GM23248 (cell line): ENCODE data around the gene FSIP1. TPM values are rescaled to one million over a fixed set of nuclear protein-coding genes. Genes with fewer than 3 reads are reported as not detected.
A peak's percentile ranks its signal among the peaks of the same experiment; 100 is the strongest.

Experiments
- DNase-seq: peaks from one replicate; pipeline ENCODE4 v3.0.0-alpha.2; 2015
- H2AFZ ChIP-seq: fragments of 200-600 bp; sonication (generic); 2 replicates; pipeline ENCODE4 v1.6.1; 2016; ENCODE audit warnings: antibody characterized with exemption
- H3F3A ChIP-seq: fragments of 200-600 bp; sonication (generic); 2 replicates; pipeline ENCODE4 v1.6.1; 2016; ENCODE audit warnings: mild to moderate bottlenecking, antibody characterized with exemption, mixed run types; ENCODE audit not compliant: insufficient read depth
- H3K27ac ChIP-seq: fragments of 200-600 bp; sonication (generic); 2 replicates; pipeline ENCODE4 v1.5.1; 2016; ENCODE audit warnings: mild to moderate bottlenecking
- H3K27me3 ChIP-seq: fragments of 200-600 bp; sonication (generic); replicated peaks from 2 replicates; pipeline ENCODE4 v1.6.1; 2016; ENCODE audit warnings: mild to moderate bottlenecking; ENCODE audit not compliant: insufficient read depth
- H3K36me3 ChIP-seq: fragments of 200-600 bp; sonication (generic); 2 replicates; pipeline ENCODE4 v1.6.1; 2016; ENCODE audit warnings: low read depth, mild to moderate bottlenecking
- H3K4me1 ChIP-seq: fragments of 200-600 bp; sonication (generic); 2 replicates; pipeline ENCODE4 v1.6.1; 2016; ENCODE audit warnings: mild to moderate bottlenecking; ENCODE audit not compliant: insufficient read depth
- H3K4me2 ChIP-seq: fragments of 200-600 bp; sonication (generic); one replicate; pipeline ENCODE4 v1.6.1; 2016; ENCODE audit warnings: mild to moderate bottlenecking; ENCODE audit not compliant: unreplicated experiment
- H3K4me3 ChIP-seq: fragments of 200-600 bp; sonication (generic); 2 replicates; pipeline ENCODE4 v1.5.1; 2016; ENCODE audit warnings: mild to moderate bottlenecking
- H3K79me2 ChIP-seq: fragments of 200-600 bp; sonication (generic); 2 replicates; pipeline ENCODE4 v1.6.1; 2016; ENCODE audit warnings: mild to moderate bottlenecking; ENCODE audit not compliant: insufficient read depth
- H3K9ac ChIP-seq: fragments of 200-600 bp; sonication (generic); 2 replicates; pipeline ENCODE4 v1.6.1; 2016; ENCODE audit warnings: mild to moderate bottlenecking
- H3K9me2 ChIP-seq: fragments of 200-600 bp; sonication (generic); 2 replicates; pipeline ENCODE4 v1.6.1; 2016; ENCODE audit warnings: mixed run types, mild to moderate bottlenecking, moderate library complexity; ENCODE audit not compliant: insufficient read depth
- H3K9me3 ChIP-seq: fragments of 200-600 bp; sonication (generic); one replicate; pipeline ENCODE4 v1.6.1; 2017; ENCODE audit warnings: low read depth
- H4K20me1 ChIP-seq: fragments of 200-600 bp; sonication (generic); 2 replicates; pipeline ENCODE4 v1.6.0; 2016; ENCODE audit not compliant: insufficient read depth
- EZH2 ChIP-seq: fragments of 200-600 bp; sonication (generic); IDR thresholded peaks from 2 replicates; pipeline ENCODE4 v1.6.1; 2018; ENCODE audit warnings: antibody characterized with exemption, mild to moderate bottlenecking; ENCODE audit not compliant: insufficient read depth, poor library complexity, severe bottlenecking
- EZH2phosphoT487 ChIP-seq: fragments of 200-600 bp; sonication (generic); IDR thresholded peaks from 2 replicates; pipeline ENCODE4 v1.6.1; 2018; ENCODE audit warnings: antibody characterized with exemption, moderate library complexity, mild to moderate bottlenecking, low read depth; ENCODE audit not compliant: insufficient read depth
- WGBS, 2 experiments: methylation state at CpG; one replicate each; pipeline ENCODE4 v1.1.6; 2015 to 2017; ENCODE audit warnings: low lambda C conversion rate in 2 of 2, low coverage in 1 of 2; ENCODE audit errors: missing lambda C conversion rate in 2 of 2; 5-methylcytosine and 5-hydroxymethylcytosine counted together
- in situ Hi-C: fragments of 300-500 bp; cut with MboI; formaldehyde crosslinking; loops from 2 replicates; pipeline ENCODE4 v1.15.0; 2020
- polyA plus RNA-seq: library from polyadenylated mRNA; unstranded; fragments of >200 nt; fragmentation: Nextera tagmentation; extraction: Ambion mirVana; gene quantifications from 2 replicates; pipeline ENCODE4 v1.2.1, GENCODE V29; 2016
- total RNA-seq: library from RNA; depleted of rRNA; stranded (reverse); fragments of >200 nt; shearing (Covaris generic); gene quantifications from 2 replicates; pipeline ENCODE4 v1.2.3, GENCODE V29; 2014

Gene FSIP1
- total and polyA plus RNA-seq, 2 experiments from 2014 or later = 2.4 TPM

DNA sequence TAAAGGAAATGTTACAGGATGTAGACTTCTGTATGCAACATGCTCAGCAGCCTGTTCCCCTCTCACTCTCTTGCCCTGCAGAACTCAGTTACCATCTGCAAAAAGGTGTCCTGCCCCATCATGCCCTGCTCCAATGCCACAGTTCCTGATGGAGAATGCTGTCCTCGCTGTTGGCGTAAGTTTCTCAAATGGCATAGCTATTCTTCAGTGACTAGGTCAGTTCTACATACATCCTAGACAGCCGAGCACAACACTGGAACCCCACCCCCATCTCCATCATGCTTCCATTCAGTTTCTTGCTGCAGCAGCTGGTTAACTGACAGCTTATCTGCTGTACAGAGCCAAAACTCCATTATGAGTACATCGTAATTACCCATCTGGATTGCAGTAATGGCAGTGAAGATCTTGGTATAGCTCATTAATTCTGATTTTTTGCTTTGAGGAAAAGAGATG lies 197.2 kb downstream of the FSIP1 start:
- in situ Hi-C loops = no loop called here
- peaks cover 92% of the 10 kb centered on the region for H3F3A ChIP-seq
- peak overlapping the region; percentile 75 for H3K4me2 ChIP-seq
- TF ChIP-seq EZH2 (no peak), EZH2phosphoT487 (no peak)
- peak; percentile 59 for DNase-seq
- no peaks in the 10 kb centered on the region for H3K27me3 ChIP-seq
- H3K36me3 ChIP-seq = peaks cover 76% of the 10 kb centered on the region
- H4K20me1 ChIP-seq = peaks cover 60% of the 10 kb centered on the region; the same call in 1 of the 2 replicates
- H3K27ac ChIP-seq = peak overlapping the region; percentile 95
- no peak overlapping the region for H2AFZ ChIP-seq
- no peaks in the 10 kb centered on the region for H3K9me2 ChIP-seq
- no peaks in the 10 kb centered on the region for H3K4me1 ChIP-seq
- WGBS, 2 experiments = 39 to 52% methylated on average over 4 of the region's 4 CpGs
- H3K9me3 ChIP-seq = no peaks in the 10 kb centered on the region
- H3K9ac ChIP-seq = peak overlapping the region; percentile 89
- peaks cover 15% of the 10 kb centered on the region; the same call in 1 of the 2 replicates for H3K79me2 ChIP-seq
- H3K4me3 ChIP-seq = peak overlapping the region; percentile 74

DNA sequence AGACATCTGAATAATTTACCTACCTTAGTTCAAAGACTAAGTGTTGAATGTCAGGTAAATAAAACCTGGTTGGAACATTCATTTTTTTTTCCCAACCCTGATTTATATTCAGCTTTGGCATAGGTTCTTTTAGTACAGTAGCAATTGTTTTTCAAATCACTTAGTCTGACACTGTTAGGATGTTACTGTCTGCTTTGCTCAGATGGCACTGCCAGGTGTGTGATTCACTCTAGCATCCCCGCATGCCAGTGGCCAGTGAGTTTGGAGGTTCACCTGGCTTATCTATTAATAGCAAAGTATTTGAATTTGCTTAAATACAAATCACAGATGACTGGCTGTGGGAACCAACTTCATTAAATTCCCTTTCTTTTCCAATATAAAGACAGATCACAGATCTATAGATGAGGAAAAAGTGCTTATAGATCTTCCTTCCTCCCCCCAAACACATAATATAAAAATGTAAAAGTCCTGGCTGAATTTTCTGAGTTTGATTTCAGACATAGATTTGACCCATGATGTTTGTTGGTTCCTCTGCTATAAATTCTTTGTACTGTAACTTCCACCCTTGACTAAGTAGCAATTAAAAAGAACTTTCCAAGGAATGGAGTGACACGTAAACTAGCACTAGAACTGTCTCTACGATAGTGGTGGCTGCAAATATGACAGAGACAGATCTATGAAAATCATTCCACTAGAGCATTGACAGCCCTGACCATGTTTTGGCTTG lies 197.8 kb downstream of the FSIP1 start:
- peak; percentile 45 for DNase-seq
- Histone ChIP-seq H3K4me2 (peak overlapping the region; percentile 75), H3K36me3 (peaks cover 70% of the 10 kb centered on the region), H3K9me3 (no peaks in the 10 kb centered on the region), H3K27ac (peak overlapping the region; percentile 95), H3K9me2 (no peaks in the 10 kb centered on the region), H2AFZ (no peak overlapping the region), H3K4me3 (peak overlapping the region; percentile 74), H3K4me1 (no peaks in the 10 kb centered on the region), H3K9ac (peak overlapping the region; percentile 89), H3K79me2 (peaks cover 15% of the 10 kb centered on the region; the same call in 1 of the 2 replicates), H3K27me3 (no peaks in the 10 kb centered on the region), H3F3A (peaks cover 86% of the 10 kb centered on the region), H4K20me1 (peaks cover 58% of the 10 kb centered on the region; the same call in 1 of the 2 replicates)
- TF ChIP-seq EZH2 (no peak), EZH2phosphoT487 (no peak)
- in situ Hi-C loops = loop anchor here (5.0 kb wide), 1 partner anchor 413 kb away; no protein-coding TSS in a partner anchor
- WGBS, 2 experiments = 36% methylated on average over 3 of the region's 3 CpGs

DNA sequence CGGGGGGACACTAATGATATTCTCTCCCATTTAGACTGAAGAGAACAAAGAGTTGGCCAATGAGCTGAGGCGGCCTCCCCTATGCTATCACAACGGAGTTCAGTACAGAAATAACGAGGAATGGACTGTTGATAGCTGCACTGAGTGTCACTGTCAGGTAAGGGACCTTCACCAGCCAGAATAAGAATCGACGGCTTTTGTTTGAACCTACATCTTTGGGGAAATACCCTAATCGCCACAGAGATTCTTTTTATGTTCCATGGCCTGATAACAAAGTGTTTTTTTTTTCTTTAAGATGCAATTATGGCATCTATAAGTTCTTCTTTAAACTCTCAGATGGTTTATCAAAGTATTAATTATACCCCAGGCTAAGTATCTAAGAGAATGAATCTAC lies 198.4 kb downstream of the FSIP1 start:
- Histone ChIP-seq H3K27me3 (no peaks in the 10 kb centered on the region), H2AFZ (no peak overlapping the region), H3K9me2 (no peaks in the 10 kb centered on the region), H3F3A (peaks cover 81% of the 10 kb centered on the region), H3K4me3 (peak overlapping the region; percentile 74), H3K4me2 (peak overlapping the region; percentile 75), H4K20me1 (peaks cover 53% of the 10 kb centered on the region; the same call in 1 of the 2 replicates), H3K9me3 (no peaks in the 10 kb centered on the region), H3K36me3 (peaks cover 64% of the 10 kb centered on the region), H3K27ac (peak overlapping the region; percentile 95), H3K4me1 (no peaks in the 10 kb centered on the region), H3K9ac (peak overlapping the region; percentile 89), H3K79me2 (peaks cover 15% of the 10 kb centered on the region; the same call in 1 of the 2 replicates)
- in situ Hi-C loops = loop anchor here (5.0 kb wide), 1 partner anchor 412 kb away; no protein-coding TSS in a partner anchor
- WGBS, 2 experiments = 37 to 40% methylated on average over 7 of the region's 7 CpGs
- no peak for TF ChIP-seq EZH2
- TF ChIP-seq EZH2phosphoT487 = no peak
- no peak for DNase-seq

DNA sequence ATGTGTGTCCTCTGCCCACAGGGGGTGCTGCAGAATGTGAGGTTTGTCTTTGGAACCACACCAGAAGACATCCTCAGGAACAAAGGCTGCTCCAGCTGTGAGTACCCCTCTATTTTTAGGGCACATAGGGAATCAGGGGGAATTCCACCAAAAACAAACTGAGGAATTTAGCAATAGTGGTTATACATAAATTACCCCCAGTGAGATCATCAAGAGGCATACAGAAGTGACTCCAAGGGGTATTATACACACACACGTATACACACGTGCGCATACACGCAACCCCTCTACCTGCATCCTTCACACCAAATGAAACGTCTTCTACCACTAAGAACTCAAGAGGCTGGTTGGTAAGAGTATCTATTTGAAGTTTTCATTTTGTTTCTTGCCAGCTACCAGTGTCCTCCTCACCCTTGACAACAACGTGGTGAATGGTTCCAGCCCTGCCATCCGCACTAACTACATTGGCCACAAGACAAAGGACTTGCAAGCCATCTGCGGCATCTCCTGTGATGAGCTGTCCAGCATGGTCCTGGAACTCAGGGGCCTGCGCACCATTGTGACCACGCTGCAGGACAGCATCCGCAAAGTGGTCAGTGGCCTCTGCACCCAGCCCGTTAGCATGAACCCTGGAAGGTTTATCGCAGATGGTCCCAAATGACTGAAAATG lies 198.9 kb downstream of the FSIP1 start:
- Histone ChIP-seq H3F3A (peaks cover 80% of the 10 kb centered on the region), H3K9ac (peak overlapping the region; percentile 89), H3K9me2 (no peaks in the 10 kb centered on the region), H3K27me3 (no peaks in the 10 kb centered on the region), H3K4me1 (peaks cover 5% of the 10 kb centered on the region), H3K4me2 (peak overlapping the region; percentile 75), H3K4me3 (peak overlapping the region; percentile 74), H2AFZ (no peak overlapping the region), H3K36me3 (peaks cover 59% of the 10 kb centered on the region), H3K27ac (peak overlapping the region; percentile 95), H4K20me1 (peaks cover 47% of the 10 kb centered on the region; the same call in 1 of the 2 replicates), H3K9me3 (no peaks in the 10 kb centered on the region), H3K79me2 (peaks cover 15% of the 10 kb centered on the region; the same call in 1 of the 2 replicates)
- peak; percentile 83 for DNase-seq
- 40 to 41% methylated on average over 13 of the region's 13 CpGs for WGBS, 2 experiments
- in situ Hi-C loops = loop anchor here (5.0 kb wide), 1 partner anchor 411 kb away; no protein-coding TSS in a partner anchor
- TF ChIP-seq EZH2 = no peak
